NB4 (cell line): Measurements from ENCODE around the gene CRYGA.

ENCODE experiments used
- MYC ChIP-seq: IDR thresholded peaks from 2 replicates; pipeline ENCODE4 v1.6.1; 2011; ENCODE audit warnings: low read depth, low read length
- POLR2A ChIP-seq: IDR thresholded peaks from 2 replicates; pipeline ENCODE4 v1.6.1; 2011; ENCODE audit warnings: mild to moderate bottlenecking; ENCODE audit not compliant: insufficient read length; ENCODE audit errors: extremely low read depth
- TF ChIP-seq, protein P1 (sequence below): IDR thresholded peaks from one replicate; pipeline ENCODE4 v1.5.1; 2012; ENCODE audit warnings: low read depth, low read length
- TF ChIP-seq, protein P2 (sequence below): IDR thresholded peaks from 2 replicates; pipeline ENCODE4 v1.6.1; 2011; ENCODE audit warnings: low read depth, low read length

DNA sequence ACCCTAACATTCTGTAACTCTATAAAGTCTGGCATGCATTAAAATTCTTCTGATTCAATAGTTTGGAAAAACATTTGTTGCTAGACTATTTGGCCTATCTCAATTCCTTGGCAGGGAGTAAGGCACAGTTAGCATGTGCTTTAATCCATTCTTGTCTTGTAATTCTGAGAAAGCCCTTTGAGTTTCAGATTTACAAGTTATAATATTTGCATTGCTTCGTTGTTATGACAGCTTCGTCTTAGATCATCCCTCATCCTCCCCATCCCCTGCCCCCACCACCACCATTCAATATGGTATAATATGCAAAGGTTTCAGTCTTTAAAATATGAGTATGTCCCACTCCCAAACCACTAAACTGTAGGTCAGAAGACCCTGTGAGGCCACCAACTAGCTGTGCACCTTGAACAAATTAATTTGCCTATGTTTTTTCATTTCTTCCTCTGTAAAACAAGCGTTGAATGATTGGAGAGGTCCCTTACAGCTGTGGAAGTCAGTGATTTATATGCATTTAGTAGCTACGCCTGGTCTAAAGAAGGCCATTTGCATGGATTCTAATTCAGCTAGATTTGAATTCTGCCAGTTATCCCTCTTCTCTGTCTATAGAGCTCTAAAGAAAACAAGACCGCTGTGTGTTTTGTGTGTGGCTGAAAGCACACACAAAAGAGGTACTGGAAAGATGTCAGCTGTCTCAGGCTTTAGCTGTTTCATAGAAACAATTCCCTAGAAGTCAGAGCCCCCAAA, 25.9 kb upstream of the CRYGA start:
- TF ChIP-seq, protein P1, sequence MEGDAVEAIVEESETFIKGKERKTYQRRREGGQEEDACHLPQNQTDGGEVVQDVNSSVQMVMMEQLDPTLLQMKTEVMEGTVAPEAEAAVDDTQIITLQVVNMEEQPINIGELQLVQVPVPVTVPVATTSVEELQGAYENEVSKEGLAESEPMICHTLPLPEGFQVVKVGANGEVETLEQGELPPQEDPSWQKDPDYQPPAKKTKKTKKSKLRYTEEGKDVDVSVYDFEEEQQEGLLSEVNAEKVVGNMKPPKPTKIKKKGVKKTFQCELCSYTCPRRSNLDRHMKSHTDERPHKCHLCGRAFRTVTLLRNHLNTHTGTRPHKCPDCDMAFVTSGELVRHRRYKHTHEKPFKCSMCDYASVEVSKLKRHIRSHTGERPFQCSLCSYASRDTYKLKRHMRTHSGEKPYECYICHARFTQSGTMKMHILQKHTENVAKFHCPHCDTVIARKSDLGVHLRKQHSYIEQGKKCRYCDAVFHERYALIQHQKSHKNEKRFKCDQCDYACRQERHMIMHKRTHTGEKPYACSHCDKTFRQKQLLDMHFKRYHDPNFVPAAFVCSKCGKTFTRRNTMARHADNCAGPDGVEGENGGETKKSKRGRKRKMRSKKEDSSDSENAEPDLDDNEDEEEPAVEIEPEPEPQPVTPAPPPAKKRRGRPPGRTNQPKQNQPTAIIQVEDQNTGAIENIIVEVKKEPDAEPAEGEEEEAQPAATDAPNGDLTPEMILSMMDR = no peak
- TF ChIP-seq MYC (no peak), POLR2A (no peak)
- TF ChIP-seq, protein P2, sequence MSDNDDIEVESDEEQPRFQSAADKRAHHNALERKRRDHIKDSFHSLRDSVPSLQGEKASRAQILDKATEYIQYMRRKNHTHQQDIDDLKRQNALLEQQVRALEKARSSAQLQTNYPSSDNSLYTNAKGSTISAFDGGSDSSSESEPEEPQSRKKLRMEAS = no peak
